Testis (tissue), 3 donors: Measurements from ENCODE around the gene MEIG1. TPM values are rescaled to one million over a fixed set of nuclear protein-coding genes. Genes with fewer than 3 reads are reported as not detected.
"Not testable (repeated sequence)": the region's sequence is repeated elsewhere in the genome, so short reads cannot be mapped to it uniquely, and the experiment has no call there.

Source experiments
- DNase-seq: peaks from one replicate; pipeline ENCODE4 v3.0.0-alpha.2; 2019
- H3K27ac ChIP-seq, 2 donors: fragments of 200-600 bp; sonication (generic); one replicate each; pipeline ENCODE4 v1.5.1; 2019
- H3K27me3 ChIP-seq: fragments of 200-600 bp; sonication (generic); one replicate; pipeline ENCODE4 v1.5.1; 2019
- H3K36me3 ChIP-seq: fragments of 200-600 bp; sonication (generic); one replicate; pipeline ENCODE4 v1.5.1; 2017; ENCODE audit warnings: low read depth; ENCODE audit errors: missing control alignments
- H3K4me1 ChIP-seq: fragments of 200-600 bp; sonication (generic); one replicate; pipeline ENCODE4 v1.5.1; 2019
- H3K4me3 ChIP-seq, 2 donors: fragments of 200-600 bp; sonication (generic); one replicate each; pipeline ENCODE4 v1.5.1; 2017 to 2019
- H3K9me3 ChIP-seq: fragments of 200-600 bp; sonication (generic); one replicate; pipeline ENCODE4 v1.5.1; 2017
- CTCF ChIP-seq, 3 experiments: fragments of 450-650 bp in 2 of 3; fragments of 200-600 bp in 1 of 3; sonication (generic) in 1 of 3; IDR thresholded peaks; one replicate each; pipeline ENCODE4 v1.5.1; 2016 to 2019; ENCODE audit warnings: antibody characterized with exemption in 3 of 3, mild to moderate bottlenecking in 2 of 3, moderate library complexity in 1 of 3
- POLR2A ChIP-seq: fragments of 450-650 bp; IDR thresholded peaks from one replicate; pipeline ENCODE4 v1.6.1; 2017; ENCODE audit warnings: antibody characterized with exemption, mild to moderate bottlenecking, moderate library complexity
- WGBS, 2 donors: methylation state at CpG; one replicate each; pipeline ENCODE4 v1.1.5; 2018; 5-methylcytosine and 5-hydroxymethylcytosine counted together
- intact Hi-C: fragments of 100-400 bp; cut with DNase I; formaldehyde crosslinking; loops from one replicate; pipeline ENCODE4 v1.15.1; 2023; ENCODE audit warnings: low total_unique reads
- polyA plus RNA-seq: library from polyadenylated mRNA; stranded (reverse); fragments of 350-450 nt; fragmentation: Illumina TruSeq; extraction: RNeasy Lipid Tissue Mini Kit (QIAGEN cat#74804); gene quantifications from one replicate; pipeline ENCODE4 v1.2.3, GENCODE V29; 2014; ENCODE audit warnings: low read depth, low replicate concordance; ENCODE audit not compliant: insufficient read depth
- total RNA-seq, 2 donors: library from RNA; depleted of rRNA; stranded (reverse); fragments of >200 nt; gene quantifications; one replicate each; pipeline ENCODE4 v1.2.3, GENCODE V29; 2016

The MEIG1 gene
- total and polyA plus RNA-seq, 3 donors from 2014 or later: 3.6 to 33.1 (median 7.8) TPM

GRCh38 chr10:14926722-14927416 is 32.3 kb upstream of the MEIG1 start:
- Histone ChIP-seq H3K4me1 (no peaks in the 10 kb centered on the region), H3K27me3 (no peaks in the 10 kb centered on the region), H3K4me3 (no peak overlapping the region), H3K27ac (no peak overlapping the region), H3K9me3 (no peaks in the 10 kb centered on the region), H3K36me3 (no peaks in the 10 kb centered on the region)
- 94 to 98% methylated on average over 13 of the region's 13 CpGs for WGBS, 2 donors
- DNase-seq: no peak
- intact Hi-C loops: no loop called here
- TF ChIP-seq CTCF (IDR thresholded peaks at IDR 0.05) (no peak), POLR2A (no peak)

GRCh38 chr10:14930610-14931009 is 28.6 kb upstream of the MEIG1 start:
- H3K36me3 ChIP-seq: no peaks in the 10 kb centered on the region
- intact Hi-C loops: no loop called here

DNA sequence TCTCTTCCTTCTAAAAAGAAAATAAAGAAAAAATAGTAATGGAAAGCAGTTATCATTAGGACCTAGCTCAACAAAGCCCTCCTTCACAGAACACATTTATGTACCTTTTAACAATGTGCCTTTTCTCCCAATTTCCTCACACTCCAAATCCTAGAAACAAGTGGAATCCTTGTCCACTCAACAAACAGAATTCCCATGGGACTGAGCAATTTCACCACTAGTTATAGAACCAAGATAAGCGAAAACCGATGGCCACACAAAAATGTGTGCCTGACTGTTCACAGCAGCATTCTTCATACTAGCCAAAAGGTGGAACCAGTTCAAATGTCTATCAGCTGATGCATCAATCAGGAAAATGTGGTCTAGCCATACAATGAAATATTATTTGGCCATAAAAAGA is 22.6 kb upstream of the MEIG1 start:
- Histone ChIP-seq H3K27me3 (no peaks in the 10 kb centered on the region), H3K36me3 (no peaks in the 10 kb centered on the region), H3K9me3 (no peaks in the 10 kb centered on the region), H3K4me1 (no peaks in the 10 kb centered on the region), H3K27ac (no peak overlapping the region), H3K4me3 (no peak overlapping the region)
- 79 to 88% methylated on average over 2 of the region's 2 CpGs for WGBS, 2 donors
- intact Hi-C loops: no loop called here
- no peak for DNase-seq
- TF ChIP-seq POLR2A (no peak), CTCF (IDR thresholded peaks at IDR 0.05) (no peak)

More at GRCh38 chr10:14930610-14931009, 28.6 kb upstream of the MEIG1 start:
- Histone ChIP-seq H3K27ac (no peak overlapping the region), H3K27me3 (no peaks in the 10 kb centered on the region), H3K4me1 (no peaks in the 10 kb centered on the region), H3K4me3 (no peak overlapping the region), H3K9me3 (no peaks in the 10 kb centered on the region)
- no peak for TF ChIP-seq POLR2A
- TF ChIP-seq CTCF (IDR thresholded peaks at IDR 0.05): no peak
- 93 to 96% methylated on average over 7 to 10 of the region's 10 CpGs for WGBS, 2 donors
- no peak for DNase-seq

DNA sequence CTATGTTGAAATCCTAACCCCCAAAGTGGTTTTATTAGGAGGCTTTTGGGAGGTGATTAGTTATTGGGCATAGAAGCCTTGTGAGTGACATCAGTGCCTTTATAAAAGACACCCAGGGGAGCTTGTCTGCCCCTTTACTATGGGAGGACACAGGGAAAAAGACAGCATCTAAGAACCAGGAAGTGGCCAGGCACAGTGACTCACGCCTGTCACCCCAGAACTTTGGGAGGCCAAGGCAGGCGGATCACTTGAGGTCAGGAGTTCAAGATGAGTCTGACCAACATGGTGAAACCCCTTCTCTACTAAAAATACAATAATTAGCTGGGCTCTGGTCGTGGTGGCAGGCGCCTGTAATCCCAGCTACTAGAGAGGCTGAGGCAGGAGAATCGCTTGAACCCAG is 20.2 kb upstream of the MEIG1 start:
- intact Hi-C loops, DNase-seq, H3K27ac ChIP-seq, H3K4me3 ChIP-seq, H3K27me3 ChIP-seq, H3K4me1 ChIP-seq, H3K9me3 ChIP-seq, H3K36me3 ChIP-seq: not testable (repeated sequence)
- 82 to 100% methylated on average over 2 to 5 of the region's 5 CpGs for WGBS, 2 donors

GRCh38 chr10:14942147-14942949 is 16.8 kb upstream of the MEIG1 start:
- H3K27ac ChIP-seq, H3K36me3 ChIP-seq: not testable (repeated sequence)

DNA sequence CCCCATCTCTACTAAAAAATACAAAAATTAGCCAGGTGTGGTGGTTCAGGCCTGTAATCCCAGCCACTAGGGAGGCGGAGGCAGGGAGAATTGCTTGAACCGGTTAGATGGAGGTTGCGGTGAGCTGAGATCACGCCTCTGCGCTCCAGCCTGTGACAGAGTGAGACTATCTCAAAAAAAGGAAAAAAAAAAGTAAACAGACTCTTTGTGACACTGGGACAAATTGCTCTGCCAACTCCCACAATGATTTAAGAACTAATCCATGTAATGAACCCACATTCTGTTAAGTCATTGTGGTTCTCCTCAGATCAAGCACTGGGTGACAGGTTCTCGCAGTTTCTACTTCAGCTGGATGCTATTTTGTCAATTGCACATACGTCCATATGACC is 16.2 kb upstream of the MEIG1 start:
- 97 to 99% methylated on average over 7 of the region's 7 CpGs for WGBS, 2 donors
- not testable (repeated sequence) for H3K4me3 ChIP-seq, H3K36me3 ChIP-seq

More at GRCh38 chr10:14942147-14942949, 16.8 kb upstream of the MEIG1 start:
- H3K27me3 ChIP-seq, H3K9me3 ChIP-seq, intact Hi-C loops, DNase-seq, H3K4me1 ChIP-seq, H3K4me3 ChIP-seq: not testable (repeated sequence)
- 95 to 96% methylated on average over 15 to 17 of the region's 17 CpGs for WGBS, 2 donors

More for the DNA sequence above, 16.2 kb upstream of the MEIG1 start:
- intact Hi-C loops, DNase-seq, H3K9me3 ChIP-seq, H3K27ac ChIP-seq, H3K27me3 ChIP-seq, H3K4me1 ChIP-seq: not testable (repeated sequence)
